Raji (cell line): ENCODE data around the gene KRT77.

Experiments used
- POLR2A ChIP-seq: IDR thresholded peaks from 2 replicates; pipeline ENCODE4 v1.6.1; 2011; ENCODE audit warnings: low read depth, low read length, control low read depth; ENCODE audit not compliant: insufficient read depth

The KRT77 gene

DNA sequence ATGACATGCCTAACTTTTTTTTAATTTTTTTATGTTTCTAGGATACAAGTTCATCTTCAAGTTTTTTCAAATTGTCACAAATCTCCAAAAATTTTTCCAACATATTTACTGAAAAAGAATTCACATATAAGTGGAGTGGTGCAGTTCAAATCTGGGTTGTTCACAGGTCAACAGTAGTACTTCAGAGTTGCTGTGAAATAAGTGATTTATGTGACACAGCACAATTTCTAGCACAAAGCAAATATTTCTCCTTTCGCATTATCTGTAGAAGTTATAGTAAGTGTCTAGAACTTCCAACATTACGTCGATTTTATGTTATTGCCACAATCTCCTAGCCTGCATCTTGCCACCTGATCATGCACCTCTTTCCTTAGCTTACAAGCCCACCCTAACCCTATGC lies 41.7 kb downstream of the KRT77 start:
- TF ChIP-seq POLR2A, result no peak

DNA sequence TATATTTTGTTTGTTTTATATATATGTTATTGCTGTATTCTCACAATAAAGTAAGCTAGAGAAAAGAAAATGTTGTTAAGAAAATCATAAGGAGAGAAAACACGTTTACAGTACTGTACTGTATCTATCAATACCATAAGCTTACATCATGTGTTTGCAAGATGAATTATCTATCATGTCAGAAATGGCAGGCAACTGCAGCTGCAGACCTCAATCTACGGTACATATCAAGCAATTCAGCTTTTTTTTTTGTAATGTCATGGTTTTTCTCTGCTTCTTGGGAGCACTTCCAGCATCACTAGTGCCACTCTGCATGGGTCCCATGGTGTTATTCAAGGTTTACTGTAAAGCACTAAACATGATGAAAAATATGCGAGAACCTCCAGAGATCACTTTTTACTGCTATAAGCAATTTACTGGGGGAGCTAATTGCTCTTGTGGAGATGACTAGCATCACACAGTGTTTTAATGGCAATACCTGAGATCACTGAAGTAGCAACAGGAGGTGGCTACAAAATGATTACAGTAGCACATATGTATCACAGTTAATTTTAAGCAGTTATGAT lies 42.3 kb downstream of the KRT77 start:
- no peak for TF ChIP-seq POLR2A

DNA sequence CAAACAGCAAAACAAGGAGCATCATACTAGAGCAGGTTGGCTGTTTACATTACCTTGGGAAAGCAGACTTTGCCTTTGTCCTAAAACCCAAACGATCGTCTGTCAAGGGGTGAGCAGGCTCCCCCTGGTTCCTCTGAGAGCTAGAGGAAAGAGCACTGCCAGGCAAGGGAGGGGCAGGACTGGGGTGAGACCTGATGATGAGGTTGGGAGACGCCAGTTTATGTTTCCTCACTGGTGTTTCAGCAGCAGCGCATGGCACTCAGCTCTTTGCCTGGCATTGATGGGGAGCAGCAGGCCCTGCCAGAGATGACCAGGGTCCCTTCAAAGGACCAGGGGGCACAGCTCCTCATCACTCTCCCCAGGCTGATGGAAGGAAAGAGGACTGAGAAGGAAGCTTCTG lies 43.4 kb downstream of the KRT77 start:
- no peak for TF ChIP-seq POLR2A

DNA sequence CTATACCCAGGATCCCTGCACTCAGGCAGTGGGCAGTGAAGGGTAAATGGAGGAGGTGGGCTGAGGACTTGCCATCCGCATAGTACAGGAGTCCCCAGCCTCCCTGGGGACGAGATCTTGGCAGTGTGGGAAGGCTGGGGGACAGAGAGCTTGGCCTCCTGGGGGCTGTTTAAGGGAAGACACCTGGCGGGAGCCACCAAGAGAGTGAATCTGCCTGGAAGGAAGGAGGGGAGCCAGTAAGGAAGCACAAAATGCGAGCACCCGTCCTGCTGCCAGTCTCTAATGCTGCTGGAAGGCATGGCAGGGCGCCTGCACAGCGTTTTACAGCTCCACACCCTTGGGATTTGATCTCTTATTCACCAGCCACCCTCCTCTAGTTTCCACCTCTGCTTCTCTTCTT lies 43.9 kb downstream of the KRT77 start:
- no peak for TF ChIP-seq POLR2A

DNA sequence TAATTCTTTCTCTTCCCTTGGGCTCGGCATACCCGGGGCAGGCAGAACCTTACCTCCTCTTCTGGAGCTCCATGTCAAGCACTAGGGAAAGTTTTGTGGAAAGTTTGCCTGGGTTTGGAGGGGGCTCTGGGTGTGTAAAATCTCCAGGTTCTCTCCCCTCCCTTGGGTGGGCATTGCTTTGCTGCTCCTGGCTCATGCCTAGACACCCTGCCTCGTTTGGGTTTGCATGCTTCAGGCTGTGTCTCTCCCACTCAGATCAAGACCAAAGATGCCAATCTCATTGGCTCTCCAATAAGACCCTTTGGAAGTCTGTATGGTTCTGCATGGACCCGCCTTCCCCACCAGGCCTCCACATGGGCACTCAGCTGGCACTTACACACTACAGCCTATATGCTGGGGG lies 45.1 kb downstream of the KRT77 start:
- TF ChIP-seq POLR2A, result no peak

DNA sequence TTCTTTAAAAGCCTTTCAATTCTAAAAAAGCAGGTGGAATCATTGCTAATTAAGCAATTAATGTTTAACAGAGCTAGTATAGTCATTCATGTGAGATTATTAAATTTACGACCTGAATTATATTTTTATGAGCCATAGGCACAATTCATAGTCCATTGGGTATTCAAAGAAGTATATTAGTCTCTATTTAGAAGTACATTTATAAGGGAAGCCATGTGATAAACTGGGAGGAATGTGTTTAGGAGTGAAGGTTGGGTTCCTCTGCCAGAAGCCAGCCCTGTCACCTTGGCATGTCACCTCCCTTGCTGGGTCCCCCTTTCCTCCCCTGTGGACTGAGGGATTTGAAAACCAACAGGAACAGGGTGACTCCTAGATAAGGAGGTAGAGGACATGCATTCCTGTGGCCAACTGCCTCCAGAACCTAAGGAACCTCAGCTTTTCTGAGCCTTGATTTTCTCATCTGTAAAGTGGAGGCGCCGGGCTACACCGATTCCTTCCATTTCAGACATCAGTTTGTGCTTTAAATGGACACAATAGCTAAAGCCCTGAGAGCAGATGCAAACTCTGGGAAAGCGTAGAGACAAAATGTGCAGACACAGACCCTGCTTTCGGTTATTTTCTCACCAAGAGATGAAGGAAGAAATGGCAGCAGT lies 45.9 kb downstream of the KRT77 start:
- TF ChIP-seq POLR2A, result no peak

DNA sequence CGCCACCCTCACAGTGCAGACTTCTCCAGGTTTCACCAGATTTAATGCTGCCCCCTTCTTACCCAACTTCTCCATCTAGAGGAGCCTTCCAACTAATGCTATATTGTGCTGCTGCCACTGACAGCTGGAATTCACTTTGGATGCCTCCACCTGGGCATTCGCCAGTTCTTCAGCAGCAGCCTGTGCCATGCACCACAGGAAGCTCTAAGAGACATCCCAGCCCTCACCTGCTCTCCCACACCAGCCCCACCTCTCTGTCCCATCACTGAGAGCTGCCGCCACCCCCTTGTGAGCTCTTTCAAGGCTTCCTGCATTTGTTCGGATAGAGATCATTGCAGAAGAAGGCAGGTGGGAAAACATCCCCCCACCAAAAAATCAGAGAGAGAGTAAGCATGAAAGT lies 46.7 kb downstream of the KRT77 start:
- TF ChIP-seq POLR2A, result no peak

DNA sequence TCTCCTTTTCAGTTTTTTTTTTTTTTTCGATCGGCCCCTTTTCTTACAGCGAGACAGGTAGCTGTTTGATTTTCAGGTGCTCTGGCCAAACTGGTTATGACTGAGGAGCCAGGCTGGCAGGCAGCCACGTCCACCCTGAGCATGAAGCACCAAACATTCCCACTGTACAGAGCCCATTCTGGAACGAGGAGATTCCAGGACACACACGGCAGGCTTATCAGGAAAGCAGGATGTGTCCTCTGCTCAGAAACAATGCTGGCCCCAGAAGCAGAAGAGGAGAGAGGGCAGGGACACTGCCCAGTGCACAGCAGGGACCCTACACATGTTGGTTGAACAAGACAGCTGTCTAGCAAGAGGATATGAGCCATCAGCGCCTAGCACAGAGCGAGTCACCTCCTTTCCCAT lies 47.6 kb downstream of the KRT77 start:
- TF ChIP-seq POLR2A, result no peak

DNA sequence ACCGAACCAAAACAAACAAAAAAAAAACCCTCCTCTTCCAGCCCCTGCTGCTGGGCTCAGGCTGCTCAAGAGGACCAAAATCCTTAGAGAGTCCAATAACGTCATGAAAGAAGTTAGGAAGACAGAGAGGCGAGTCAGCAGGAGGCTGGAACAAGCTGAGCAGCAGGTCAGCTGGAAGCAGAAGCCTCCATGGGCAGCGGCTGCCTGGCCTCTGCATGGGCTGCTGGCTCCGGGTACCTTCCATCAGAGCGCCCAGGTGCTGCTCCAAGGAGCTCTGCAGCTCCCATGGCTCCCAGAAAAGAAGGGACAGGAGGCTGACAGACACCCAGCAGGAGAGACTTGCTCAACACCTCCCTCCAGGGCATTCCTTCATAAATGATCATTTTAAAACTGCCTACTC lies 48.1 kb downstream of the KRT77 start:
- TF ChIP-seq POLR2A, result no peak

DNA sequence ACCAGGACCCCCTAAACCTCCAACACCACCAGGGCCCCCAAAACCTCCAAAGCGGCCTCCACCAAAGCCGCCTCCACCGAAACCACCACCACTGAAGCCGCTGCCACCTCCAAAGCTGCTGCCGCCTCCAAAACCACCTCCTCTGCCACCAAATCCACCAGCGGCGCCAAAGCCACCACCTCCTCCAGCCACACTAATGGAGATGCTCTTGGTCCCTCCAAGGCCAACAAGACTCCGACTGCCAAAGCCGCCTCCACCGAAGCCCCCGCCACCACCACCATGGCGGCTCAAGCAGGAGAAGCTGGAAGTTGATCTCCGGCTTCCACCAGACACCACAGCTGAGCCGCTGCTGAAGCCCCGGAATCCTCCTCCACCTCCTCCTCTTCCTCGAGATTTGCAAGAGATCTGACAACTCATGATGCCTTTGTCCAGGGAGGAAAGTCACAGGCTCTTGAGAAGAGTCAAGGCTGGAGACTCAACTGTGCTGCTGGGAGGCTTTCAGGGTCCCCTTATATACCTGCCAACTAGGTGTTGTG lies 51.5 kb downstream of the KRT77 start, which contains the start of gene KRT2:
KRT2 (minus strand) TSS at position 486 of the 536 bp plus-strand sequence; CDS start at position 417, 69 bp downstream.
- TF ChIP-seq POLR2A, result no peak

DNA sequence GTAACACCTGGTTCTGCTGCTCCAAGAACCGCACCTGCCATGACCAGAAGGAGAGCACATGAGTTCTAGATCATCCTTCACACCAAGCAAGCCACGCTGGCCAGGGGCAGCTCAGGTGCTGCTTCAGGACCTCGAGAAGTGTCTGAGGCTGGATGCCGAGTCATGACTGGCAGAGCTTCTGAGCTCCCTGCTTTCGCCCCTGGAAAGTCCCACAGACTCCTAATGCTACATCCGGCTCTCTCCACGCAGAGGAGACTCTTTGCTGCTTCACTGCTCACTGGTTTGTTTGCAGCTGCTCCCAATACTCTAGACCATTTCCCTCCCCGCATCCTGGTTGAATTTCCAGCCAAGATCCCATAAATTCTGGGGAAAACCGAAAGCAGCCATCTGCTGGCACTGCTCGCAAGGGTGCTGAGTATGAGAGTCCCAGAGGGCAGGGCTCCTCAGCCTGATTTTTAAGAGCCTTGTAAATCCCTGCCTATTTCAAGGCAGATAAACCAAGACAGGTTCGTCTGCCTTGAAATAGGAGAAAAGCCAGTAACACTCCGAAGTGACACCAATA lies 52.7 kb downstream of the KRT77 start:
- no peak for TF ChIP-seq POLR2A

DNA sequence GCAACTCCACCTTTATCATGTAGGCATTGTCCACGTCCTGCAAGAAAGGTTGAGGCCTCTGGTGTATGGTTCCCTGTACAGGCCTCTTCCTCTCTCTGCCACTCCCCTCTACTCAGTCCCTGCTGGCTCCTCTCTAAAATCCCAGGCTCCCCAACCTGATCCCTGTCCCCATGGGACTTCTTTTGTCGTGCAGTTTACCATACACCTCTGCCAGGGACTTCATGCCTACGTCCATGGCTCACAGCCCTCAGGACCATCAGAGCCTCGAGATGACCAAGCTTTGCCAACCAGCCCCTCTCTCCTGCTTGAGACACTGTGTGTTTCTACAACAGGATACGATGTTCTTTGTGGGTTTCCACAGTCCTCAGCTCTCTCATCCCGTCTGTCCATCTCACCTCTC lies 54.3 kb downstream of the KRT77 start:
- no peak for TF ChIP-seq POLR2A

DNA sequence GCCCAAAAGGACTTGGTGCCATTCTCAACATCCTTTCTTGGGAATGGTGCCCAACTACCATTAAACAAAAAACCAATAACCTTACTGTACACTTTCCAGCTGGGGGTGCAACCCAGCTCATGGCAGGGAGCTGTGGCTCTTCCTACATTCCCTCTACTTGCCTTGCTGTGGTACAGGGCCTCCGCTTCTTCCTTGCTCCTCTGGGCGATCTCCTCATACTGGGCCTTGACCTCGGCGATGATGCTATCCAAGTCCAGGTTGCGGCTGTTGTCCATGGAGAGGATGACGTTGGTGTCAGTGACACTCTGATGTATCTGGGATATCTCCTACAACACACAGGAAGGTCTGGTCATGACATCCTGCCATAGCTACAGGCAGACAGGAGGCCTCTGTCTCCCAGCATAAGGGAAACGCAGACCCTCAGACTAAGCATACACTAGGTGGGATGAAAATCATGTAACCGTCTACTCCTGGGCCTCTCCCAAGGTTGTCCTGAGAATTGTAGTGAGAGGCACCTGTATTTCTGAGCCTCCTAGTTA lies 55.2 kb downstream of the KRT77 start:
- no peak for TF ChIP-seq POLR2A

DNA sequence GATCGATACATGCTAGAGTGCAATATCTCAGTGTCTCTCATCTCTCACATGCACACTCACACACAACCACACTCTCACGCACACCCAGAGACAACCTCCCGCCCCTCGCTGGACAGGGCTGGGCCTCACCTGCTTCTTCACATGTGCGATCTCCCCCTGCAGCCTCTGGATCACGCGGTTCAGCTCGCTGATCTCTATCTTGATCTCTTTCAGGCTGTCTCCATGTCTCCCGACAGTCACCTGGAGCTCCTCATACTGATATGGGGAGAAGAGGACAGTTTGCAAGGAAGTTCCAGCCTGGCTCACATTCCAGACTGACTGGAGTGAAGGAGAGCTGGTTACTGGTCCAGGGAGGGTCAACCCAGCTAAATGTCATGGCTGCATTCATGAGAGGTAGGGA lies 55.7 kb downstream of the KRT77 start:
- TF ChIP-seq POLR2A, result no peak

DNA sequence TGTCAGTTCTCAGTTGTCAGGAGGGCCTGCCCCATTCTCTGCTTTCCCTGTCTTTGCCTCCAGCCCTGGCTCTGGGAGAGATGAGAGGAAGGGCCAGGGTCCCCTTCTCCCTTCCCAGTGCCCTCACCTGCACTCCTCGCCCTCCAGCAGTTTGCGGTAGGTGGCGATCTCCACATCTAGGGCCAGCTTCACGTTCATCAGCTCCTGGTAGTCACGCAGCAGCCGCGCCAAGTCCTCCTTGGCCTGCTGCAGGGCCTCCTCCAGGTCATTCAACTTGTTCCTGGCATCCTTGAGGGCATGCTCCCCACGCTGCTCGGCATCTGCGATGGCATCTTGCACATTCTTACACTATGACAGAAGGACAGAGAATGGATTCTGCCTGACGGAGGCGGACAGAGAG lies 56.7 kb downstream of the KRT77 start:
- TF ChIP-seq POLR2A, result no peak

DNA sequence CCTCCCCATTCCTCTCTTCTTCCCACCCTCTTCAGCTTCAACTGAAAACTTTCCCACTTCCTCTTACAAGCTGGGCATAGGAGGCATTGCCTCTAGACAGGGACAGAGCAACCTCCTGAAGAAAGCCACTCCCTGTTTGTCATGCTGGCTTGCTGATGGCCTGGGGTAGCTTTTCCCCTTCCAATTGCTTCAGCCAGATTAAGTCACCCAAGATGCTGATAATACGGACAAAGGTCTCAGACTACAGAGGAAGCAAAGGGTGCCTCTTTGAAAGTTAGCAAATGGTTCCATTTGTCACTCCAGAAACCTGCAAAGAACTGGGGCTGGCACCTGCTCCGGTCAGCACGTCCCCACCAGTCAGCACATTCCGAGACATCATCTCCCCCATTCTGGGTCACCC lies 57.3 kb downstream of the KRT77 start:
- TF ChIP-seq POLR2A, result no peak
